HUES48 (cell line): ENCODE measurements around the gene GNAI1.

Experiments used
- H3K27ac ChIP-seq: one replicate; pipeline ENCODE4 v1.7.0; 2013; ENCODE audit warnings: low read depth, low read length, inconsistent platforms
- H3K27me3 ChIP-seq: 2 replicates; pipeline ENCODE4 v1.6.1; 2013; ENCODE audit warnings: mild to moderate bottlenecking, low read length; ENCODE audit not compliant: control insufficient read depth, insufficient read depth
- H3K36me3 ChIP-seq: 2 replicates; pipeline ENCODE4 v1.6.1; 2013; ENCODE audit warnings: low read length; ENCODE audit not compliant: control insufficient read depth, insufficient read depth
- H3K4me1 ChIP-seq: 2 replicates; pipeline ENCODE4 v1.6.1; 2013; ENCODE audit warnings: mild to moderate bottlenecking, low read length; ENCODE audit not compliant: control insufficient read depth, insufficient read depth
- H3K4me3 ChIP-seq: 2 replicates; pipeline ENCODE4 v1.5.1; 2013; ENCODE audit warnings: mild to moderate bottlenecking, low read depth, low read length
- H3K9ac ChIP-seq: 2 replicates; pipeline ENCODE4 v1.6.1; 2013; ENCODE audit warnings: mild to moderate bottlenecking, low read depth, low read length, moderate library complexity
- H3K9me3 ChIP-seq: 2 replicates; pipeline ENCODE4 v1.6.1; 2013; ENCODE audit warnings: low read length; ENCODE audit not compliant: control insufficient read depth, insufficient read depth

The GNAI1 gene

DNA sequence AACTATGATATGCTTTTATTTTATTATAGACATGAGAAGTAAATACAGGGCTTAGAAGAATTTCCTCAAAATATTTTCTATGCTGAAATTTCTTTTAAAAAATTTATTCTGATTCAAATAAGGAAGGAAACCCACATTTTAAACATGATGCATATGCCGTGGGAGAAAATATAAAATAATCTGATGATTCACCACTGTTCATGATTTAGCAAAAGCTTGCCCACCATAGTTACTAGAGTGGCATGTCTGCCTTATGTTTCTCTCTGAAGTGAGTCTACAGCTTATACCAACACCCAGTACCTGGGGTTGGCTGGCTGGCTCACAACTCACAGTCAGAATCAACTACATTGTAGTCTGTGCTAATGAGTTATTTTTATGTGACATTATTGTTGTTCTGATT is 102.0 kb downstream of the GNAI1 start:
- H3K4me3 ChIP-seq = no peak overlapping the region
- no peaks in the 10 kb centered on the region for H3K4me1 ChIP-seq
- no peak overlapping the region for H3K9ac ChIP-seq
- no peak overlapping the region for H3K27ac ChIP-seq
- H3K9me3 ChIP-seq = no peaks in the 10 kb centered on the region
- H3K36me3 ChIP-seq = no peaks in the 10 kb centered on the region
- no peaks in the 10 kb centered on the region for H3K27me3 ChIP-seq

DNA sequence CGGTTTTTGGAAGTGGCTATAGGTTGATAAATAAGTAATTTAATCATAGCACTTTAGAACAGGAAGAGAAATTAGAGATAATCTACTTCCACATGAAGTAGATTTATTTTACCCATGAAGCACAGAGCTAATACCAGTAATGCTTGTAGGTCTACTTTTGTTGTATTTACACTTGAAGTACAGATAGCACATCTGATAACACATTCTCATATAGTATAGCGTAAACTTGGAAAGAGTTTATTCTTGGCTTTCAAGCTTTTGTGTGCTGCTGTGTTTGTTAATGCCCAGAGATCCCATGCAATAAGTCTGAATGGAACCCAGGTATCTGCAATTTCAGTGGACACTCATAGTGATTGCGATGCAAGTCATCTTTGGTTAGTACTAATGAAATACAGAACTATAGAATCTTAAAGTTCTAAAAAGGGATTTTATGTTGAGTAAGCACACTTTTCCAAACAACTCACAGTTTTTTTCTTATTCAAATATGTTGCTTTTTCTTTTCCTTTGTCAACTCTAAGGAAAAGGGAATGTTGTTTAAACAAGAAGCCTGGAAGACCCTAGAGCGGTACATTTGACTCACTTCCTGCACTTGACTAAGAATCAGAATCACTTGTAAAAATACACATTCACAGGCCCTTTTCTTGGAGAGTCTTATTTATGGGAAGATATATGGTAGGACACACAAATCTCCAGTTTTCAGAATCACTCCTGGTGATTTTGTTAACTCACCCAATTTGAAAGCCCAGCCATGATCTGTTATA is 105.8 kb downstream of the GNAI1 start:
- Histone ChIP-seq H3K9me3 (no peaks in the 10 kb centered on the region), H3K36me3 (no peaks in the 10 kb centered on the region), H3K27me3 (no peaks in the 10 kb centered on the region), H3K27ac (no peak overlapping the region), H3K9ac (no peak overlapping the region), H3K4me3 (no peak overlapping the region), H3K4me1 (no peaks in the 10 kb centered on the region)

DNA sequence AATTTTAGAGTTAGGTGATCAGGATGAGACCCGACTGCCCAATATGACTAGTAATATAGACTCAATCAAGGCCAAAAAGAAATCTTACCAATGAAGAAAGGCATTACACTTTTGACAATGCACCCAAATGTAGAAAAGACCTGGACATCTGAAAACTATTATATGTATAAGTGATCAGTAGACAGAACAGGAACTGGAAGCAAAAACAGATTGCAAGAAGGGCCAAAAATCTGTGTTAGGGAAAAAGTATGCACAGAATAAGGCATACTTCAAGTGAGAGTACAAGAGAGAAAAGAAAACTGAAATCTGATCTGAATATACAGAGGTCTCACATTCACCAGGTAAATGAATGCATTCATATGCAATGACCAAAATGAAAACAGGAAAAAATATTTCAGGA is 107.0 kb downstream of the GNAI1 start:
- no peak overlapping the region for H3K9ac ChIP-seq
- H3K27ac ChIP-seq = no peak overlapping the region

DNA sequence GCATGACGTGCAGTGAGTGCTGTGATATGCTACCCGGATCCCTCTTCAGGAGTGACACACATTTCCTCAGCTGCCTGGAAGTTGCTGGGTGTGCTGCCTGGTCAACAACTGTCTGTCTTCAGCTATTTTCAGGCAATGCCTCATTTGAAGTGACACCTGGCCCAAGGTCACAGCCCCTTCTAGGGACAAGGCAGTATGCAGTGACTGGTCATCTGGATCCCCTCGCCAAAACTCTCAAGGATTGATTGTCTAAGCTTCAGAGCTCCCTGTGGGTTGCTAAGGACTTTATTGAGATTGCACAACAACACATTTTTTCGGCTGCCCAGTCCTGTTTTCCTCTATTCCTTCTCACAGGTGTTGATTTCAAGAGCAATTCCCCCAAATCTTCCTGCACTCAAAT is 108.8 kb downstream of the GNAI1 start:
- Histone ChIP-seq H3K27me3 (no peaks in the 10 kb centered on the region), H3K9me3 (no peaks in the 10 kb centered on the region), H3K36me3 (no peaks in the 10 kb centered on the region), H3K4me3 (no peak overlapping the region), H3K4me1 (no peaks in the 10 kb centered on the region), H3K9ac (no peak overlapping the region), H3K27ac (no peak overlapping the region)

More for the DNA sequence above, 107.0 kb downstream of the GNAI1 start:
- Histone ChIP-seq H3K4me1 (no peaks in the 10 kb centered on the region), H3K4me3 (no peak overlapping the region), H3K36me3 (no peaks in the 10 kb centered on the region), H3K27me3 (no peaks in the 10 kb centered on the region), H3K9me3 (no peaks in the 10 kb centered on the region)

DNA sequence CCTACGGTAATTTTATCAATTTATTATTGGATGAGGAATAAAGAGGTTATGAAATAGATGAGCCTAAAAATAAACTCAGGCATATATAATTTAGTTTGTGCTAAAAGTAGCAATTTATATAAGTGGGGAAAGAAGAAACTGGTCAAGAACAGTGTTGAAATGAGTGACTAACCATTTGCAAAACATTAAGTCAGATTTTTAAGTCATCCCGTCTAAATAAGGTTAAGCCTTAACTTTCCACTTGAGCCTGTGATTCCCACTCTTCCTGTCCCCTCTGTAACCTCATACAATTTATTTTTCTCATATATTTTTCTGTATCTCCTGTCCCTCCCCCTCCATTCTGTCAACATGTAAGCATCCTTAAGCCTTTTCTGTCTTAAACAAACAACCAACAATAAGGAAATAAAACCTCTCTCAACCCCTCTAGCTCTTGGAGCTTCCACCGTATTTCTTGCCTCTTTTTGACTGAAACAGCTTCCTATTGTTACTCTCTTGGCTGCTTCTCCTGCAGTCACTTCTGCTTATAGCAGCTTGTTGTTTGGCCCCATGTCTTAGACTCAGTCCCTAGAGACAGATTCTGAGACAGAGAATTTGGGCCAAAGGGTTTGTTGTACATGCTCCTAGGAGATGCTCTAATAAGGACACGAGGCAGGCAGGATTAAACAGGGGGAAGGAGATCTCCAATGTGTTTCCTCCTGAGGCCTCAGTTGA is 109.7 kb downstream of the GNAI1 start:
- Histone ChIP-seq H3K9me3 (no peaks in the 10 kb centered on the region), H3K4me3 (no peak overlapping the region), H3K4me1 (no peaks in the 10 kb centered on the region), H3K9ac (no peak overlapping the region), H3K27ac (no peak overlapping the region), H3K36me3 (no peaks in the 10 kb centered on the region), H3K27me3 (no peaks in the 10 kb centered on the region)

DNA sequence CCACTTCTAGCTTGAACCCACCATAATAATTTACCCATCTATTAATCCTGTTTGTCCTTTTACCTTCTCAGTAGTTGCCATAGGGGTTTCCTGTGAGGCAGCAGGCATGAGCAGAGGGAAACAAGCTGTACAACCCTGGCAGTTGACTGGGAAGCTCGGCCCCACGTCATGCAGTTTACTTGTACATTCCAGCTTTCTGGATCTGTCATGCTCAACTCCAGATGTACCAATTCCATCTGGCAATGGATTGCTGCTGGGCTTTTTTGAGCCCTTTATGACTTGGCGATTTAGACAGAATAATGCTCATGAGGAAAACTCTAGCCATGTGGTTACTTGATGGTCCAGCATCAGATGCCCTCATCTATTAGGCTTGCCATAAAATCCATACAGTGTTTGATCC is 112.5 kb downstream of the GNAI1 start:
- Histone ChIP-seq H3K9ac (no peak overlapping the region), H3K9me3 (no peaks in the 10 kb centered on the region), H3K4me3 (no peak overlapping the region), H3K27me3 (no peaks in the 10 kb centered on the region), H3K36me3 (no peaks in the 10 kb centered on the region), H3K27ac (no peak overlapping the region), H3K4me1 (no peaks in the 10 kb centered on the region)

DNA sequence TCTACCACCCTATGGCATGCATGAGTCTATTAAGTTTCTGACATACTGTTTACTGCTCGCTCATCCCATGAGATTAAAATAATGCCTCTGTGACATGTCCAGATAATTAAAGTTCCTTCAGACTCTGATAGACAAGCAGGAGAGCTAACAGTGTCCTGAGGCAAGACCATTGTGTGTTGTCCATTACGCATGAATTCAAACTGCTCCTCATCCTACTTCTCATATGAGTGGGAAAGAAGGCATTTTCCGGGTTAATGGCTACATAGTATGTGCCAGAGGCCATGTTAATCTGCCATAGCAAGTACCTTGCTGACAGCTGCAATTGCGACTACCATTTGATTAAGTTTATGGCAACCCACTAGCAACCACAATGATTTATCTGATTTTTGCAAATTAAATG is 113.3 kb downstream of the GNAI1 start:
- Histone ChIP-seq H3K4me3 (no peak overlapping the region), H3K9ac (no peak overlapping the region), H3K36me3 (no peaks in the 10 kb centered on the region), H3K27ac (no peak overlapping the region), H3K27me3 (no peaks in the 10 kb centered on the region), H3K4me1 (no peaks in the 10 kb centered on the region), H3K9me3 (no peaks in the 10 kb centered on the region)

DNA sequence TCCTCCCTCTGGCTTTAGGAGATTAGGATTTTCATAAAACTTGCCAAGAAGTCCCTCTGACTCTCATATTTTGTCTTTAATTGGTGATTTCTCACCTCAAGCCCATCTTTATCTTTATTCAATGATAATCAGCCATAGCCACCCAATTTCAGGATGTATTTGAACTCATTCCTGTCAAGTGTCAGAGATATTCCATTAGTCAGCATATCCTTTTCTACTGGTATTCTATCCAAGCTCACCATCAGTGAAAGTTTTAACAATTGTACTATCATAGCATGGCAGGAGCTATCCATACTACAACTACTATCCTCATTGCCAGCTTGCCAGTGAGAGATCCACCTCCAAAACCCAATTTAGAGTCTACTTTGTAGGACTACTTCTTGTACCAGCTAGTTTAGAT is 114.6 kb downstream of the GNAI1 start:
- H3K9me3 ChIP-seq = no peaks in the 10 kb centered on the region
- no peaks in the 10 kb centered on the region for H3K4me1 ChIP-seq
- no peaks in the 10 kb centered on the region for H3K36me3 ChIP-seq
- H3K9ac ChIP-seq = no peak overlapping the region
- H3K4me3 ChIP-seq = no peak overlapping the region
- H3K27ac ChIP-seq = no peak overlapping the region
- no peaks in the 10 kb centered on the region for H3K27me3 ChIP-seq

DNA sequence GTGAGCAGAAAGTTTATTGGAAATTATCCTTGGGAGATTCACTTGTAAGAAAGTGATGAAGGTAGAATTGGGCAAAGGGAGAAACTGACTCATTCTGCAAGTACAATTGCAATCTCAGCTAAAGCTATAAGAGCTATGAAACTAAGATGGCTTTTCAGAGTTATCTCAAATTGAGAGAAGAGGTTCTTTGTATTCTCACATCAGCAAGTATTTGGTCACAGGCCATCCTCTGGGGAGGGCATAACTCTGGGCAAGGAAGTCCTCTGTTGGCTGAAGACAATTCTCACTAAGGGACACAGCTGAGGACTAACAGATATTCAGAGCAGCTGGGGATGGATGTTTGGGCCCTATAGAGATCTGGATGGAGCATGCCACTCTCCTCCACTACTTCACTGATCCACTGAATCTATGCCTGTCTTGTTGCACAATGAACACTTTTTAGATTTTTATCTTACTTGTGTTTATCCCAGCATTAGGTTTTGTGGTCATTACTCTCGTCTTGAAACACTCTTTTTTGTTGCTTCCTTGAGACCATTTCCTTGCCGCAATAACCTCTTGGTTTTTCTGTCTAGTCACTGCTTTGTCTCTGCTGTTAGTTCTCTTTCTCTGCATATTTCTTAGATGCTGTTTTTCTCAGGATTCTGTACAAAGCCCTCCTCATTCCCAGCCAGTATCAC is 115.1 kb downstream of the GNAI1 start:
- Histone ChIP-seq H3K27me3 (no peaks in the 10 kb centered on the region), H3K9me3 (no peaks in the 10 kb centered on the region), H3K27ac (no peak overlapping the region), H3K4me3 (no peak overlapping the region), H3K4me1 (no peaks in the 10 kb centered on the region), H3K9ac (no peak overlapping the region), H3K36me3 (no peaks in the 10 kb centered on the region)

DNA sequence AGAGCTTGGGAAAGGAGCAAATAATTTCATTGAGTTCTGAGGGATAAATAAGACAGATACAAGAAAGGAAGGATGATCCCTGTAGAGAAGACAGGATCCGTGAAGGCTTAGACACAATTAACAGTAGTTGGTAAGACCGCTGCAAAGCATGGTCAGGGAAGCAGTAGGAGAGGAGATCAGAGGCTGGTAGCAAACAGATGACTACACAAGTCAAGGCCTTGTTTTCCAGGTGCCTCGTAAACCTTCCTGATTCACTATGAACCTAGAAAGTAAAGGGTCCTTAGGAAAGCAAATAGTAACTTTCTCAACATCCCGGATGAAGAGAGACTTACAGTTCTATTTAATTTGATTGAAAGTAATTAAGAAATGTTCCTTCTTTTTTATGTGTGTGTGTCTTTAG is 118.6 kb downstream of the GNAI1 start:
- no peaks in the 10 kb centered on the region for H3K4me1 ChIP-seq
- no peak overlapping the region for H3K27ac ChIP-seq
- no peaks in the 10 kb centered on the region for H3K9me3 ChIP-seq
- H3K9ac ChIP-seq = no peak overlapping the region
- H3K27me3 ChIP-seq = no peaks in the 10 kb centered on the region
- H3K36me3 ChIP-seq = no peaks in the 10 kb centered on the region
- H3K4me3 ChIP-seq = no peak overlapping the region

DNA sequence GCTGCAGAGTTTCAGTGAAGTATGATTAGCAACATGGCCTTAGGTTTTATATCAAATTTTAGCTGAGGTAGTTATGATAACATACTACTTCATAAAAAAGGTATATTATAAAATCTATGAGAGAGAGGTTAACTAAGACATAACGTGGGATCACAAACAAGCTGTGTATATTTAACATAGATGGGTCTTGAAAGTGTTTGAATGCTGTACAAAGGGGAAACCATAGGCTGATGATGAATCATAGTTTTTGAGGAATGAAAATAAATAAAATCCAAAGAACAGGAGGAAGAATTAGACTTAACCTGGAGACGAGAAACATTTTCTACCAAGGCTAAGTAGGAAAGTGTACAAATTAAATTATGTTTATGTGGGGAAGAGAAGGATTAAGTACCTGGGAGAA is 119.0 kb downstream of the GNAI1 start:
- Histone ChIP-seq H3K27ac (no peak overlapping the region), H3K9me3 (no peaks in the 10 kb centered on the region), H3K27me3 (no peaks in the 10 kb centered on the region), H3K36me3 (no peaks in the 10 kb centered on the region), H3K4me1 (no peaks in the 10 kb centered on the region), H3K9ac (no peak overlapping the region), H3K4me3 (no peak overlapping the region)
